SK-N-MC (cell line): ENCODE measurements around the gene MAP7.

ENCODE experiments used
- EZH2 ChIP-seq: fragments of 200-600 bp; sonication (generic); IDR thresholded peaks from one replicate; pipeline ENCODE4 v1.6.1; 2017; ENCODE audit warnings: antibody characterized with exemption
- FOXP2 ChIP-seq: optimal IDR thresholded peaks from 2 replicates; pipeline ENCODE3; 2011; ENCODE audit warnings: mild to moderate bottlenecking, moderate library complexity; ENCODE audit not compliant: insufficient read depth; ENCODE audit errors: extremely low read length, control extremely low read depth
- POLR2AphosphoS5 ChIP-seq: IDR thresholded peaks from 2 replicates; pipeline ENCODE4 v1.6.1; 2012; ENCODE audit warnings: mild to moderate bottlenecking, low read depth, low read length, borderline replicate concordance

- TF ChIP-seq POLR2AphosphoS5 (no peak), EZH2 (no peak), FOXP2 (no peak)
These were observed 110.0 kb downstream of the MAP7 start for GRCh38 chr6:136440203-136440602.
